ENCODE data around the gene KLHL22. TPM values are rescaled to one million over a fixed set of nuclear protein-coding genes. Genes with fewer than 3 reads are reported as not detected.
A peak's percentile ranks its signal among the peaks of the same experiment; 100 is the strongest.

Gene KLHL22
- total and polyA plus RNA-seq, 8 donors = 9.9 to 22.9 (median 13.2) TPM

DNA sequence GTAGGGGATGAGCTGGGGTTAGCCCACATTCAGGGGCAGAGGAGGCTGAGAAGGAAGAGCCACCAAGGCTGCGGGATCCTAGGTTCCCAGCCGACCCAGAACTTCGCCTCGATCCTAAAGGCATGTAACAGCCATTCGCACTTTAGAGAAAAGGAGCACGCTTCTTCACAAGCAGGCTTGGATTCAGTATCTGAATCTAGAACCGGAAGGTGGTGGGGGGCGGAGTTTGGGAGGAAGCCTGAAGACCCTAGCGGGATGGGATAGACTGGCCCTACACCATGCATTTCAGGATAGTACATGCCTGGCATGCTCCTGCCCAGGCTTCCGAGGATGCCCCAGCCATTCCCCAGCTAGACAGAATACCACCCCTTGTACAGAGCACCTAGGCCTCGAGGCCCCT is 62.4 kb downstream of the KLHL22 start:
- H3K9me3 ChIP-seq = no peaks in the 10 kb centered on the region
- FAIRE-seq (no peak), DNase-seq (no peak), ATAC-seq (no peak)
- intact Hi-C loops (cut with DNase I) = no loop called here
- WGBS, 2 donors = 92 to 96% methylated on average over 11 of the region's 11 CpGs
- no peaks in the 10 kb centered on the region for H3K36me3 ChIP-seq
- H3K27ac ChIP-seq = no peak overlapping the region
- peaks cover 4 to 16% (median 9%) of the 10 kb centered on the region in 3 donors for H3K4me1 ChIP-seq
- no peak overlapping the region for H3K4me3 ChIP-seq
- peaks cover 0 to 22% (median 0%) of the 10 kb centered on the region in 4 donors for H3K27me3 ChIP-seq
- TF ChIP-seq, protein P1, sequence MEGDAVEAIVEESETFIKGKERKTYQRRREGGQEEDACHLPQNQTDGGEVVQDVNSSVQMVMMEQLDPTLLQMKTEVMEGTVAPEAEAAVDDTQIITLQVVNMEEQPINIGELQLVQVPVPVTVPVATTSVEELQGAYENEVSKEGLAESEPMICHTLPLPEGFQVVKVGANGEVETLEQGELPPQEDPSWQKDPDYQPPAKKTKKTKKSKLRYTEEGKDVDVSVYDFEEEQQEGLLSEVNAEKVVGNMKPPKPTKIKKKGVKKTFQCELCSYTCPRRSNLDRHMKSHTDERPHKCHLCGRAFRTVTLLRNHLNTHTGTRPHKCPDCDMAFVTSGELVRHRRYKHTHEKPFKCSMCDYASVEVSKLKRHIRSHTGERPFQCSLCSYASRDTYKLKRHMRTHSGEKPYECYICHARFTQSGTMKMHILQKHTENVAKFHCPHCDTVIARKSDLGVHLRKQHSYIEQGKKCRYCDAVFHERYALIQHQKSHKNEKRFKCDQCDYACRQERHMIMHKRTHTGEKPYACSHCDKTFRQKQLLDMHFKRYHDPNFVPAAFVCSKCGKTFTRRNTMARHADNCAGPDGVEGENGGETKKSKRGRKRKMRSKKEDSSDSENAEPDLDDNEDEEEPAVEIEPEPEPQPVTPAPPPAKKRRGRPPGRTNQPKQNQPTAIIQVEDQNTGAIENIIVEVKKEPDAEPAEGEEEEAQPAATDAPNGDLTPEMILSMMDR (IDR thresholded peaks at IDR 0.05) = no peak

DNA sequence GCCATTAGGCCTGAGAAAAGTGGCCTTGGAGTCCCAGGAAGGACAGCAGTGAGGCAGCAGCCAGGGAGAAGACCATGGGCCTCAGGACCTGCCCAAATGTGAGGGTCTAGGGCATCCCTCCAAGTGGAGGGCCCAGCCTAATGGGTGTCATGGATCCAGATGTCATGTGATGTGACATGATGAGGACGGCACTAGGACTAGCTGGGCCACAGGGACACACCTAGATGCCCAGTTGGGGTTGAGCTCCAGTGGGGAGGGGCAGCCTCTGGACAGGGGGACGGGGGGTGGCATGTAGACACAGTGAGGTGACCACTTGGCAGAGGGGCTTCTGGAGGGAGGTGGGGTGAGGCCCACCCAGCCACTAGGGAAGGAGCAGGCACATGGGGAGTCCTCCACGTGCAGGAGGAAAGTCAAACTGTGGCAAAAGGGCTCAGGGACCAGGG is 63.3 kb downstream of the KLHL22 start:
- H3K4me3 ChIP-seq = no peak overlapping the region
- FAIRE-seq (no peak), DNase-seq (no peak), ATAC-seq (no peak)
- TF ChIP-seq, protein P1 (IDR thresholded peaks at IDR 0.05) = no peak
- H3K27ac ChIP-seq = no peak overlapping the region
- H3K9me3 ChIP-seq = no peaks in the 10 kb centered on the region
- H3K4me1 ChIP-seq = peaks cover 4 to 16% (median 9%) of the 10 kb centered on the region in 3 donors
- intact Hi-C loops (cut with DNase I) = no loop called here
- peaks cover 0 to 26% (median 0%) of the 10 kb centered on the region in 4 donors for H3K27me3 ChIP-seq
- no peaks in the 10 kb centered on the region for H3K36me3 ChIP-seq
- WGBS, 2 donors = 85 to 95% methylated on average over 3 of the region's 3 CpGs

DNA sequence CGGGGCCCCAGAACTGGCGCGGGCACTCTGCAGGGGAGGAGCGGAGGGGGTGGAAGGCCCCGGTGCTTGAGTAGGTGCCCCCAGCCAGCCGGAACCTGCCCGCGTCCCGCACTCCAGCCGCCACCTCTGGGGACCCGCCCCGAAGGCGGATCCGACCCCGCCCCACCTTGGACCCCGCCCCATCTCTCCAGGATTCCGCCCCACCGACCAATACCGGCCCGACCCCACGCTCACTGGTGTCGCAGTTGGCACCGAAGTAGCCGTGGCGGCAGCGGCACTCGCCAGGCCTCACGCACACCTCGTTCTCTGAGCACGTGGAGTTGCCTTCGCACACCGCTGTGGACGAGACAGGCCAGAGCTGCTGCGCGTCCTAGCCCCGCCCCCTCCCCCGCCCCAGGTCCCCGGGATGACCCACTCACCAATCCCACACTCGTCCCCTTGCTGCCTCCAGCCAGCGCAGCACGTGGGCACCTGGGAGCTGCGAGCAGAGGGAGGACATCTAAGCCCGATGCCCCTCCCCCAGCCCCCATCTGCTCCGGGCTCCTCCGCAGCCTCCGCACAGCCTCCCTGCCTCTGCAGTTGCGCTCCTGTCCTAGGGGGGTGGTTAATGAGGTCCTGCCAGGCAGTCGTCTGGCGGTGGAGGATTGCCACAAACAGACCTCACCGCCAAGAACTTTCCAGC is 63.9 kb downstream of the KLHL22 start:
- H3K27me3 ChIP-seq = peaks cover 0 to 29% (median 0%) of the 10 kb centered on the region in 4 donors
- H3K4me1 ChIP-seq = peaks cover 4 to 13% (median 7%) of the 10 kb centered on the region in 3 donors

DNA sequence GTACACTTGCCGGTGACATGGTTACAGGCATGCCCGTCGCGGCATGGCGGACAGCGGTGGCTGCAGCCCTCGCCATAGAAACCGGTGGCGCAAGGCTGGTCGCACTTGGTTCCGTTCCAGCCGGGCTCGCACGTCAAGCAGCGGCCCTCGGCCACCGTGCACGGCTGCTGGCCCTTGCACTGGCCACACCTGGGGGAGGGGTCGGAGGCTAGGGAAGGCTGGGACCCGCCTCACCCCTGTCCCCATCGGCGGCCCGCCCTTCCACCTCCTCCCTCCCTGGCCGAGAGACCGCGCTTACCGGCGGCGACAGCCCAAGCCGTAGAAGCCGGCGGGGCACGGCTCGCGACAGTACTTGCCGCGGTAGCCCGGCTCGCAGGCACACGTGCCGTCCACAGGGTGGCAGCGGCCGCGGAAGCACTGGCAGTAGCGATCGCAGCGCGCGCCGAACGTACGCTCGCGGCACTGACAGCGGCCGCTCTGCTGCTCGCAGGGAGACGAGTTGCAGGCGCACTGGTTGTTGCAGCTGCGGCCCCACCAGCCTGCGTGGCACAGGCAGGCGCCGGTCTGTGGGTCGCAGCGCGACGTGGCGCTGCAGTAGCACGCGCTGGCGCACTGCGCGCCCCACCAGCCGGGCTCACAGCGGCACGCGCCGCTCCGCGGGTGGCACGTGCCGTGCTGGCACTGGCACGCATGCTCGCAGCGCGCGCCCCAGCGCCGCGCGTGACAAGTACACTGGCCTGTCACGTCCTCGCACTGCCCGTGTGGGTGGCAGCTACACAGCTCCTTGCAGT is 64.7 kb downstream of the KLHL22 start:
- Histone ChIP-seq H3K4me3 (peak overlapping the region in 3 of 4 donors; percentile 10 to 25 (median 21)), H3K36me3 (no peaks in the 10 kb centered on the region), H3K4me1 (peaks cover 4 to 14% (median 5%) of the 10 kb centered on the region in 3 donors), H3K9me3 (no peaks in the 10 kb centered on the region), H3K27me3 (peaks cover 0 to 35% (median 0%) of the 10 kb centered on the region in 4 donors), H3K27ac (no peak overlapping the region)
- TF ChIP-seq, protein P1 (IDR thresholded peaks at IDR 0.05) = peak in 2 of 4 donors; percentile 15 to 25
- 8 to 11% methylated on average over 67 to 94 of the region's 94 CpGs for WGBS, 2 donors
- ATAC-seq = peak; percentile 66 to 87 (median 75)
- FAIRE-seq = no peak
- intact Hi-C loops (cut with DNase I) = no loop called here
- DNase-seq = peak in 4 of 6 donors; percentile 60 to 87 (median 70)

More for the DNA sequence above, 63.9 kb downstream of the KLHL22 start:
- TF ChIP-seq, protein P1 (IDR thresholded peaks at IDR 0.05) = no peak
- Histone ChIP-seq H3K27ac (no peak overlapping the region), H3K9me3 (no peaks in the 10 kb centered on the region), H3K36me3 (no peaks in the 10 kb centered on the region), H3K4me3 (peak overlapping the region in 2 of 4 donors; percentile 21 to 25)
- peak in 2 of 6 donors; percentile 40 to 80 for DNase-seq
- no peak for FAIRE-seq
- no peak for ATAC-seq
- intact Hi-C loops (cut with DNase I) = no loop called here
- WGBS, 2 donors = 35 to 36% methylated on average over 42 to 50 of the region's 50 CpGs

All from pancreas (tissue), 10 donors.